ENCODE results near the gene CPNE4. TPM values are rescaled to one million over a fixed set of nuclear protein-coding genes. Genes with fewer than 3 reads are reported as not detected.

The CPNE4 gene
- total and polyA plus RNA-seq, 8 donors = 0.14 to 1.7 (median 0.66) TPM

DNA sequence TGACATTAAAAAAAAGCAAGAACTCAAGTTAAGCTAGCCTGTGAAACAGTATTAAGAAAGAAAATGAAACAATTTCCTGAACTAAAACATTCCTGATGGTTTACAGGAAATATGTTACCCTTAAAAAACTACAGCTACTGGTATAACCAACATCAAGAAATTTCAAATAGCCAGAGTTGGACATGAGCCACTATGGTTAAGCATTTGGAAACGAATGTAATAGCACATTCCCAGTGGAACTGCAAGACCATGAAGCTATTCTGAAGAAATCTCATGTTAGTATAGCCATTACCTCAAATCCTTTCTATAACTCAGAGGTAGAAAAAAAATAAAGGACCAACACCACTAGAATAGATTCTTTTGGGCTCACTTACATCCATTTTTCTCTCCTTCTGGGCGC is 30.2 kb downstream of the CPNE4 start:
- DNase-seq = no peak
- no peak for FAIRE-seq

DNA sequence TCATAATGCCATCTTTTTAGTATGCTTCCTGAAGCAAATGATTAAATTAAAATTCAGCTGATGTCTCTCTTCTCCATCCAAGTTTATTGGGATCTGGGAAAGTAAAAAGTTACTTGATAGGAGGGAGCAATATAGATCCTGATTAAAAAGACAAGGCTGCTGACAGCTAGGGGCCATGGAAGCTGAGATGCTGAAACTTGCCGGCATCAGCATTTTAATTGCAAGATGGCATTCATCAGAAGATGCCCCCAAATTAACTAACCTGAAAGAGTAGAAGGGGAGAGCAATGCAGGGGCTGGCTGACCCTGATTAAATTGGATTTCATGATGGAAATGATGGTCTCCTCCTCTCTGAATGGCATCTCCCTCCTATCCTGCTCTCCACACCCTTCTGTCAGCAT is 31.1 kb downstream of the CPNE4 start:
- no peaks in the 10 kb centered on the region for H3K36me3 ChIP-seq
- H3K27ac ChIP-seq = no peak overlapping the region
- WGBS, 2 donors = 76 to 100% methylated on average over 1 of the region's 1 CpG
- peaks cover 0 to 4% (median 0%) of the 10 kb centered on the region in 4 donors for H3K27me3 ChIP-seq
- no peak for DNase-seq
- no peaks in the 10 kb centered on the region for H3K4me1 ChIP-seq
- H3K9me3 ChIP-seq = no peaks in the 10 kb centered on the region
- no peak for ATAC-seq
- intact Hi-C loops (cut with DNase I) = no loop called here
- FAIRE-seq = no peak
- no peak overlapping the region for H3K4me3 ChIP-seq
- TF ChIP-seq, protein P1, sequence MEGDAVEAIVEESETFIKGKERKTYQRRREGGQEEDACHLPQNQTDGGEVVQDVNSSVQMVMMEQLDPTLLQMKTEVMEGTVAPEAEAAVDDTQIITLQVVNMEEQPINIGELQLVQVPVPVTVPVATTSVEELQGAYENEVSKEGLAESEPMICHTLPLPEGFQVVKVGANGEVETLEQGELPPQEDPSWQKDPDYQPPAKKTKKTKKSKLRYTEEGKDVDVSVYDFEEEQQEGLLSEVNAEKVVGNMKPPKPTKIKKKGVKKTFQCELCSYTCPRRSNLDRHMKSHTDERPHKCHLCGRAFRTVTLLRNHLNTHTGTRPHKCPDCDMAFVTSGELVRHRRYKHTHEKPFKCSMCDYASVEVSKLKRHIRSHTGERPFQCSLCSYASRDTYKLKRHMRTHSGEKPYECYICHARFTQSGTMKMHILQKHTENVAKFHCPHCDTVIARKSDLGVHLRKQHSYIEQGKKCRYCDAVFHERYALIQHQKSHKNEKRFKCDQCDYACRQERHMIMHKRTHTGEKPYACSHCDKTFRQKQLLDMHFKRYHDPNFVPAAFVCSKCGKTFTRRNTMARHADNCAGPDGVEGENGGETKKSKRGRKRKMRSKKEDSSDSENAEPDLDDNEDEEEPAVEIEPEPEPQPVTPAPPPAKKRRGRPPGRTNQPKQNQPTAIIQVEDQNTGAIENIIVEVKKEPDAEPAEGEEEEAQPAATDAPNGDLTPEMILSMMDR (IDR thresholded peaks at IDR 0.05) = no peak

More for the DNA sequence above, 30.2 kb downstream of the CPNE4 start:
- H3K4me3 ChIP-seq = no peak overlapping the region
- no peak for ATAC-seq
- no peaks in the 10 kb centered on the region for H3K36me3 ChIP-seq
- intact Hi-C loops (cut with DNase I) = no loop called here
- H3K4me1 ChIP-seq = no peaks in the 10 kb centered on the region
- H3K27ac ChIP-seq = no peak overlapping the region
- WGBS, 2 donors = 30 to 36% methylated on average over 2 of the region's 2 CpGs
- no peaks in the 10 kb centered on the region for H3K9me3 ChIP-seq
- H3K27me3 ChIP-seq = peaks cover 0 to 4% (median 0%) of the 10 kb centered on the region in 4 donors
- TF ChIP-seq, protein P1 (IDR thresholded peaks at IDR 0.05) = no peak

DNA sequence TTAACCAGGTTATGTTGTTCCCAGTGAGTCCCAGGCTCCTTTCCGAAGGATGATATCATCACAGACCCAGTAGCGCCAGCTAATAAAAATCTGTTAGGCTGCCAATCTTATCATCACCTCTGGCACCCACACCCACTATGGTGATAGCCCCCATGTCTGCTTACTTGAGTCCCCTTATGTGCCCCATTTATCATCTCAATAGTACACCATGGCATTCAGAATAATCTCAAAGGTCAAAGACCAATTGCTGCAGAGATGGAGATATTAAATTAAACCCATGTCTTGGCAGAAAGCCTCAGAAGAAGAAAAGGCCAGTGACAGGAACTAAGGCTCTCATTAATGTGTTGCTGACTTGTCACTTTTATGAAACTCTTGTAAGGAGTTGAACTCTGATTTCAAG is 32.8 kb downstream of the CPNE4 start:
- DNase-seq (no peak), FAIRE-seq (no peak), ATAC-seq (no peak)
- Histone ChIP-seq H3K27me3 (peaks cover 0 to 4% (median 0%) of the 10 kb centered on the region in 4 donors), H3K4me3 (no peak overlapping the region), H3K27ac (no peak overlapping the region), H3K9me3 (no peaks in the 10 kb centered on the region), H3K4me1 (no peaks in the 10 kb centered on the region), H3K36me3 (no peaks in the 10 kb centered on the region)
- TF ChIP-seq, protein P1 (IDR thresholded peaks at IDR 0.05) = no peak
- intact Hi-C loops (cut with DNase I) = no loop called here
- 54 to 71% methylated on average over 2 of the region's 2 CpGs for WGBS, 2 donors

DNA sequence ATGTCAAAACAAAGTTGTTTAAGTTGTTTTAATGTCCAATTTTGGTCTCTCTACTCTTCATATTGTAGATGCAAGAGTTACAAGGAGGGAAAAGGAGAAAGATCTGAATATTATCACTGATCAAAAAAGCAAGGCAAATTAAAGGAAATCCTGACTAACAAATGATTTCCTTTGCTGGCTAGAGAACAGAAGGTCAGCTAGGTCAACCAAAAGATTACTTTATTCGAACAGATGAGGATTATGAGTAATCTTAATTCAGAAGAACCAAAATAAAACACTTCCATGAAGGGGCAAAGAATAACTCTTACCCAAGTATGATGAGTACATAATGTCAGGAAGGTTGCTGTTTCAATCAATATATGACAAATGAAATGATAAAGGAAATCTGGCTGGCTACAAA is 33.8 kb downstream of the CPNE4 start:
- no peaks in the 10 kb centered on the region for H3K4me1 ChIP-seq
- no peak for DNase-seq
- no peak for ATAC-seq
- TF ChIP-seq, protein P1 (IDR thresholded peaks at IDR 0.05) = no peak
- no peak overlapping the region for H3K4me3 ChIP-seq
- no peaks in the 10 kb centered on the region for H3K9me3 ChIP-seq
- no peak for FAIRE-seq
- no peak overlapping the region for H3K27ac ChIP-seq
- peaks cover 0 to 4% (median 0%) of the 10 kb centered on the region in 4 donors for H3K27me3 ChIP-seq
- intact Hi-C loops (cut with DNase I) = no loop called here
- H3K36me3 ChIP-seq = no peaks in the 10 kb centered on the region
- WGBS, 2 donors = 30 to 66% methylated on average over 1 of the region's 1 CpG

DNA sequence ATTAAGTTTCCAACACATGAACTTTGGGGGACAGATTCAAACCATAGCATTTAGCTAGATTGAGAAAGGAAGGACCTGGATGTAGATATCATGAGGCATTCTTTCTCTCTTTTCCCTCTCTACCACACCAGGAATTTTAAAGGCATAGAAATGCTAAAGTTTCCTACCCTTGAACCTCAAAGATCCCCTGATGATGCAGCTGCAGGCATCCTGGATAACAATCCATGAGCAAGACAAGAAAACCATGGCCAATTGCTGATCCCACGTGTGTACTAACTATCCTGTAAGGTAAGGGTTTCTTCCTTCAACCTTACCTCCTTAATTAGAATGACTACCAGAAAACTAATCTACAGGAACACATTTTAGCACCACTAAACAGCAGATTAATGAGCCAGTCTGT is 36.8 kb downstream of the CPNE4 start:
- no peak for ATAC-seq
- FAIRE-seq = no peak
- no peak for DNase-seq
- H3K4me1 ChIP-seq = no peaks in the 10 kb centered on the region
- no peak overlapping the region for H3K4me3 ChIP-seq
- no peaks in the 10 kb centered on the region for H3K9me3 ChIP-seq
- intact Hi-C loops (cut with DNase I) = no loop called here
- WGBS, 2 donors = 18 to 19% methylated on average over 1 of the region's 1 CpG
- H3K27me3 ChIP-seq = no peaks in the 10 kb centered on the region
- H3K36me3 ChIP-seq = no peaks in the 10 kb centered on the region
- H3K27ac ChIP-seq = no peak overlapping the region
- TF ChIP-seq, protein P1 (IDR thresholded peaks at IDR 0.05) = no peak
